CD4-positive, alpha-beta T cell (primary cell): ENCODE results near the gene RNF6. TPM values are rescaled to one million over a fixed set of nuclear protein-coding genes. Genes with fewer than 3 reads are reported as not detected.

Experiments
- ATAC-seq: fragments of 200-7000 bp; cut with Tn5 transposase; one replicate; pipeline ENCODE4 v1.10.0; 2022; ENCODE audit warnings: mild to moderate bottlenecking; ENCODE audit not compliant: poor library complexity
- CTCF ChIA-PET: fragments of 350-600 bp; sonication (Branson Sonifier 250); formaldehyde crosslinking; loops from one replicate; lab custom pipeline; 2021; ENCODE audit warnings: antibody characterized with exemption, inconsistent platforms; lab: Charles Lee
- POLR2A ChIA-PET: fragments of 350-600 bp; sonication (Branson Sonifier 250); formaldehyde crosslinking; loops from one replicate; lab custom pipeline; 2021; ENCODE audit warnings: antibody characterized with exemption, inconsistent platforms; lab: Charles Lee
- DNase-seq, 14 experiments: peaks; one replicate each; pipeline ENCODE4 v3.0.0-alpha.2; 2013 to 2020; ENCODE audit warnings: mixed read lengths in 2 of 14
- H3K27ac ChIP-seq, 2 donors: one replicate each; pipeline versions ENCODE4 v1.5.1 to v1.7.0; 2013; ENCODE audit warnings: low read length in 2 of 2, low read depth in 1 of 2, mild to moderate bottlenecking in 1 of 2
- H3K27me3 ChIP-seq, 2 experiments: 1 replicate in 1 of 2; 2 replicates in 1 of 2; pipeline versions ENCODE4 v1.6.1 to v1.7.0; 2013; ENCODE audit warnings: low read length in 2 of 2, control low read depth in 1 of 2, mild to moderate bottlenecking in 1 of 2, moderate library complexity in 1 of 2; ENCODE audit not compliant: insufficient read depth in 2 of 2, control insufficient read depth in 1 of 2
- H3K36me3 ChIP-seq: one replicate; pipeline ENCODE4 v1.6.1; 2013; ENCODE audit warnings: low read length, control low read depth; ENCODE audit not compliant: insufficient read depth
- H3K4me1 ChIP-seq: one replicate; pipeline ENCODE4 v1.6.1; 2013; ENCODE audit warnings: low read length, control low read depth; ENCODE audit not compliant: insufficient read depth
- H3K4me3 ChIP-seq: one replicate; pipeline ENCODE4 v1.5.1; 2013; ENCODE audit warnings: mild to moderate bottlenecking, low read length, moderate library complexity
- H3K9me3 ChIP-seq, 2 experiments: 1 replicate in 1 of 2; 2 replicates in 1 of 2; pipeline versions ENCODE4 v1.6.1 to v1.7.0; 2013; ENCODE audit warnings: low read length in 2 of 2, mild to moderate bottlenecking in 2 of 2, control low read depth in 1 of 2, moderate library complexity in 1 of 2; ENCODE audit not compliant: control insufficient read depth in 1 of 2, insufficient read depth in 1 of 2
- H3K27ac Mint-ChIP-seq: one replicate; pipeline ENCODE4 v1.8.0; 2020; ENCODE audit warnings: mixed read lengths
- H3K27me3 Mint-ChIP-seq: one replicate; pipeline ENCODE4 v1.8.0; 2021; ENCODE audit warnings: mixed read lengths
- H3K36me3 Mint-ChIP-seq: one replicate; pipeline ENCODE4 v1.8.0; 2021; ENCODE audit warnings: low read depth, mixed read lengths
- H3K4me1 Mint-ChIP-seq: one replicate; pipeline ENCODE4 v1.8.0; 2021; ENCODE audit warnings: low read depth, mixed read lengths
- H3K4me3 Mint-ChIP-seq: one replicate; pipeline ENCODE4 v1.8.0; 2020; ENCODE audit warnings: mild to moderate bottlenecking, mixed read lengths
- H3K9me3 Mint-ChIP-seq: one replicate; pipeline ENCODE4 v1.8.0; 2020; ENCODE audit warnings: mixed read lengths
- CTCF ChIP-seq: fragments of 200-600 bp; IDR thresholded peaks from one replicate; pipeline ENCODE4 v1.8.0; 2022; ENCODE audit warnings: antibody characterized with exemption, mild to moderate bottlenecking
- intact Hi-C, 2 experiments: fragments of 100-400 bp; cut with DNase I in 1 of 2; cut with micrococcal nuclease in 1 of 2; formaldehyde crosslinking; loops; one replicate each; pipeline versions ENCODE4 v1.15.1 to v1.9.0; 2023 to 2025; cut with DNase I, micrococcal nuclease
- total RNA-seq, 174 experiments: library from RNA in 2 of 174; stranded (reverse) in 2 of 174; gene quantifications; one replicate each; pipeline ENCODE4 v1.2.3 and lab custom pipeline; 2021 to 2026

The RNF6 gene
- total RNA-seq, 2 experiments from 2014 or later, result 46.5 to 49.5 TPM

- CTCF ChIA-PET, result no interaction called here
These were observed 27.4 kb upstream of the RNF6 start for GRCh38 chr13:26249551-26249950.

GRCh38 chr13:26247608-26248007 lies 25.5 kb upstream of the RNF6 start:
- CTCF ChIA-PET, result no interaction called here
- DNase-seq, result no peak
- ATAC-seq, result no peak
- Histone ChIP-seq H3K9me3 (peaks cover 0 to 2% of the 10 kb centered on the region in 2 experiments), H3K4me3 (no peak overlapping the region), H3K27me3 (peaks cover 0 to under 1% of the 10 kb centered on the region in 2 experiments), H3K27ac (no peak overlapping the region), H3K36me3 (no peaks in the 10 kb centered on the region), H3K4me1 (no peaks in the 10 kb centered on the region)
- Mint-ChIP-seq H3K9me3 (no peaks in the 10 kb centered on the region), H3K36me3 (no peaks in the 10 kb centered on the region), H3K4me3 (no peak overlapping the region), H3K27ac (no peak overlapping the region), H3K27me3 (no peaks in the 10 kb centered on the region), H3K4me1 (no peaks in the 10 kb centered on the region)
- intact Hi-C loops, result no loop called here
- POLR2A ChIA-PET, result no interaction called here
- TF ChIP-seq CTCF, result no peak

More at GRCh38 chr13:26249551-26249950, 27.4 kb upstream of the RNF6 start:
- H3K27ac Mint-ChIP-seq, result no peak overlapping the region
- Histone ChIP-seq H3K27me3 (no peaks in the 10 kb centered on the region), H3K27ac (no peak overlapping the region), H3K4me3 (no peak overlapping the region), H3K9me3 (no peaks in the 10 kb centered on the region), H3K4me1 (peaks cover 4% of the 10 kb centered on the region), H3K36me3 (no peaks in the 10 kb centered on the region)
- ATAC-seq (no peak), DNase-seq (no peak)
- H3K4me1 Mint-ChIP-seq, result peaks cover 9% of the 10 kb centered on the region
- POLR2A ChIA-PET, result no interaction called here
- H3K27me3 Mint-ChIP-seq, result no peaks in the 10 kb centered on the region
- no peak for TF ChIP-seq CTCF
- no peaks in the 10 kb centered on the region for H3K9me3 Mint-ChIP-seq
- H3K4me3 Mint-ChIP-seq, result no peak overlapping the region
- peaks cover 6% of the 10 kb centered on the region for H3K36me3 Mint-ChIP-seq
- intact Hi-C loops, result no loop called here

- H3K4me1 ChIP-seq, result no peaks in the 10 kb centered on the region
- peaks cover 0 to 7% of the 10 kb centered on the region in 2 experiments for H3K27me3 ChIP-seq
- peaks cover 0 to 8% of the 10 kb centered on the region in 2 experiments for H3K9me3 ChIP-seq
- no peaks in the 10 kb centered on the region for H3K36me3 ChIP-seq
- no peak for TF ChIP-seq CTCF
- H3K4me3 Mint-ChIP-seq, result no peak overlapping the region
- ChIA-PET POLR2A (no interaction called here), CTCF (no interaction called here)
- peaks cover 2% of the 10 kb centered on the region for H3K9me3 Mint-ChIP-seq
- no peak overlapping the region for H3K27ac Mint-ChIP-seq
- H3K4me3 ChIP-seq, result no peak overlapping the region
- intact Hi-C loops, result no loop called here
- ATAC-seq (no peak), DNase-seq (no peak)
- peaks cover 3% of the 10 kb centered on the region for H3K27me3 Mint-ChIP-seq
- no peaks in the 10 kb centered on the region for H3K36me3 Mint-ChIP-seq
- H3K27ac ChIP-seq, result no peak overlapping the region
- H3K4me1 Mint-ChIP-seq, result no peaks in the 10 kb centered on the region
These were observed 24.9 kb upstream of the RNF6 start for GRCh38 chr13:26247011-26247410.
